Activated CD4-positive, alpha-beta T cell treated with anti-CD3 and anti-CD28 coated beads for 48 hours (primary cell): ENCODE results near the gene GRB7.
"Not testable (repeated sequence)": the region's sequence is repeated elsewhere in the genome, so short reads cannot be mapped to it uniquely, and the experiment has no call there.

Source experiments
- DNase-seq: peaks from one replicate; pipeline ENCODE4 v3.0.0-alpha.2; 2020

GRB7 gene

GRCh38 chr17:39753514-39754160 lies 15.9 kb downstream of the GRB7 start:
- DNase-seq: no peak

GRCh38 chr17:39754161-39754957 lies 16.6 kb downstream of the GRB7 start:
- peak; percentile 96 for DNase-seq

GRCh38 chr17:39754958-39755553 lies 17.3 kb downstream of the GRB7 start:
- DNase-seq: no peak

GRCh38 chr17:39755554-39756379 lies 18.0 kb downstream of the GRB7 start:
- DNase-seq: peak; percentile 67

- no peak for DNase-seq
Measured at GRCh38 chr17:39756380-39757079, 18.8 kb downstream of the GRB7 start.

GRCh38 chr17:39757176-39757662 lies 19.5 kb downstream of the GRB7 start:
- DNase-seq: no peak

- DNase-seq: peak; percentile 73
Measured at GRCh38 chr17:39757931-39758873, 20.5 kb downstream of the GRB7 start.

GRCh38 chr17:39759204-39759603 lies 21.5 kb downstream of the GRB7 start:
- DNase-seq: no peak

- DNase-seq: no peak
Measured at GRCh38 chr17:39761861-39762496, 24.2 kb downstream of the GRB7 start.

- DNase-seq: no peak
Measured at GRCh38 chr17:39763051-39763820, 25.5 kb downstream of the GRB7 start.

- not testable (repeated sequence) for DNase-seq
Measured at GRCh38 chr17:39764171-39764570, 26.4 kb downstream of the GRB7 start.

GRCh38 chr17:39765175-39765574 lies 27.4 kb downstream of the GRB7 start:
- no peak for DNase-seq

- DNase-seq: no peak
Measured at GRCh38 chr17:39765766-39766165, 28.0 kb downstream of the GRB7 start.

GRCh38 chr17:39767147-39767546 lies 29.4 kb downstream of the GRB7 start:
- no peak for DNase-seq

- peak; percentile 76 for DNase-seq
Measured at GRCh38 chr17:39769974-39770587, 32.3 kb downstream of the GRB7 start.

GRCh38 chr17:39772415-39772814 lies 34.7 kb downstream of the GRB7 start:
- DNase-seq: no peak

GRCh38 chr17:39772987-39773934 lies 35.5 kb downstream of the GRB7 start:
- no peak for DNase-seq

- no peak for DNase-seq
Measured at GRCh38 chr17:39774047-39774446, 36.3 kb downstream of the GRB7 start.
